ENCODE results near the gene C5. TPM values are rescaled to one million over a fixed set of nuclear protein-coding genes. Genes with fewer than 3 reads are reported as not detected.

C5 gene
- total and polyA plus RNA-seq, 2 experiments from 2014 or later, result 13.8 to 55.4 TPM

- no peaks in the 10 kb centered on the region for H3K9me2 ChIP-seq (replicated peaks; ENCODE audit: insufficient read depth)
Measured at GRCh38 chr9:120909904-120910303, 140.2 kb downstream of the C5 start.

GRCh38 chr9:120905315-120906164 is 144.5 kb downstream of the C5 start:
- Histone ChIP-seq H3K4me1 (ENCODE audit: insufficient read depth) (no peaks in the 10 kb centered on the region), H3K27ac (no peak overlapping the region), H3K79me2 (no peaks in the 10 kb centered on the region), H3K36me3 (replicated peaks; ENCODE audit: insufficient read depth, low read depth) (no peaks in the 10 kb centered on the region), H3K4me3 (no peak overlapping the region), H3K4me2 (no peak overlapping the region), H3K9me2 (replicated peaks; ENCODE audit: insufficient read depth) (no peaks in the 10 kb centered on the region), H3K9me3 (ENCODE audit: low read depth) (no peaks in the 10 kb centered on the region), H4K20me1 (ENCODE audit: insufficient read depth, poor library complexity, severe bottlenecking) (no peaks in the 10 kb centered on the region), H3K27me3 (no peaks in the 10 kb centered on the region), H2AFZ (no peak overlapping the region)
- TF ChIP-seq CTCF (IDR thresholded peaks at IDR 0.05; ENCODE audit: poor library complexity), result no peak
- no peak for TF ChIP-seq EZH2phosphoT487 (IDR thresholded peaks at IDR 0.05; ENCODE audit: low read depth, severe bottlenecking, unreplicated experiment)
- no peak for TF ChIP-seq EZH2 (IDR thresholded peaks at IDR 0.05; ENCODE audit: borderline replicate concordance)
- 93% methylated on average over 11 of the region's 11 CpGs for WGBS (ENCODE audit: low lambda C conversion rate, missing lambda C conversion rate)
- no peak for DNase-seq (ENCODE audit: low spot score)

More at GRCh38 chr9:120909904-120910303, 140.2 kb downstream of the C5 start:
- H3K27me3 ChIP-seq, result no peaks in the 10 kb centered on the region
- H3K36me3 ChIP-seq (replicated peaks; ENCODE audit: insufficient read depth, low read depth), result no peaks in the 10 kb centered on the region
- no peak overlapping the region for H2AFZ ChIP-seq
- TF ChIP-seq CTCF (IDR thresholded peaks at IDR 0.05; ENCODE audit: poor library complexity), result no peak
- no peak for TF ChIP-seq EZH2phosphoT487 (IDR thresholded peaks at IDR 0.05; ENCODE audit: low read depth, severe bottlenecking, unreplicated experiment)
- TF ChIP-seq EZH2 (IDR thresholded peaks at IDR 0.05; ENCODE audit: borderline replicate concordance), result no peak
- no peak overlapping the region for H3K4me3 ChIP-seq
- no peaks in the 10 kb centered on the region for H3K4me1 ChIP-seq (ENCODE audit: insufficient read depth)
- no peak for DNase-seq (ENCODE audit: low spot score)
- H3K79me2 ChIP-seq, result no peaks in the 10 kb centered on the region
- no peak overlapping the region for H3K27ac ChIP-seq
- no peaks in the 10 kb centered on the region for H3K9me3 ChIP-seq (ENCODE audit: low read depth)
- no peaks in the 10 kb centered on the region for H4K20me1 ChIP-seq (ENCODE audit: insufficient read depth, poor library complexity, severe bottlenecking)
- no peak overlapping the region for H3K4me2 ChIP-seq
- 84% methylated on average over 5 of the region's 5 CpGs for WGBS (ENCODE audit: low lambda C conversion rate, missing lambda C conversion rate)

GRCh38 chr9:120904978-120905301 is 145.1 kb downstream of the C5 start:
- Histone ChIP-seq H3K4me1 (ENCODE audit: insufficient read depth) (no peaks in the 10 kb centered on the region), H3K79me2 (no peaks in the 10 kb centered on the region), H4K20me1 (ENCODE audit: insufficient read depth, poor library complexity, severe bottlenecking) (no peaks in the 10 kb centered on the region), H3K4me2 (no peak overlapping the region), H2AFZ (no peak overlapping the region), H3K36me3 (replicated peaks; ENCODE audit: insufficient read depth, low read depth) (no peaks in the 10 kb centered on the region), H3K9me3 (ENCODE audit: low read depth) (no peaks in the 10 kb centered on the region), H3K9me2 (replicated peaks; ENCODE audit: insufficient read depth) (no peaks in the 10 kb centered on the region), H3K27me3 (no peaks in the 10 kb centered on the region), H3K4me3 (no peak overlapping the region), H3K27ac (no peak overlapping the region)
- TF ChIP-seq EZH2 (IDR thresholded peaks at IDR 0.05; ENCODE audit: borderline replicate concordance) (no peak), CTCF (IDR thresholded peaks at IDR 0.05; ENCODE audit: poor library complexity) (no peak), EZH2phosphoT487 (IDR thresholded peaks at IDR 0.05; ENCODE audit: low read depth, severe bottlenecking, unreplicated experiment) (no peak)
- DNase-seq (ENCODE audit: low spot score), result no peak
- 94% methylated on average over 11 of the region's 11 CpGs for WGBS (ENCODE audit: low lambda C conversion rate, missing lambda C conversion rate)

Measured in hepatocyte (in vitro differentiated cells).